Fibroblast of skin of left biceps (primary cell): ENCODE data around the gene PIK3CA.

Experiments used
- DNase-seq, 2 experiments: peaks; one replicate each; pipeline ENCODE4 v3.0.0-alpha.2; 2013; ENCODE audit warnings: low read depth in 2 of 2

Gene PIK3CA

GRCh38 chr3:179156775-179157174 is 8.6 kb downstream of the PIK3CA start:
- no peak for DNase-seq

GRCh38 chr3:179158336-179159039 is 10.3 kb downstream of the PIK3CA start:
- DNase-seq: no peak

GRCh38 chr3:179163503-179163902 is 15.3 kb downstream of the PIK3CA start:
- no peak for DNase-seq

- no peak for DNase-seq
Measured at GRCh38 chr3:179164857-179165256, 16.7 kb downstream of the PIK3CA start.

GRCh38 chr3:179166561-179167201 is 18.5 kb downstream of the PIK3CA start:
- no peak for DNase-seq

- DNase-seq: no peak
Measured at GRCh38 chr3:179168918-179169317, 20.8 kb downstream of the PIK3CA start.

GRCh38 chr3:179172546-179172945 is 24.4 kb downstream of the PIK3CA start:
- DNase-seq: no peak

- DNase-seq: no peak
Measured at GRCh38 chr3:179174316-179174715, 26.2 kb downstream of the PIK3CA start.

- no peak for DNase-seq
Measured at GRCh38 chr3:179174898-179175297, 26.7 kb downstream of the PIK3CA start.

- no peak for DNase-seq
Measured at GRCh38 chr3:179175358-179175757, 27.2 kb downstream of the PIK3CA start.

GRCh38 chr3:179177611-179178010 is 29.5 kb downstream of the PIK3CA start:
- no peak for DNase-seq

GRCh38 chr3:179179256-179179655 is 31.1 kb downstream of the PIK3CA start:
- no peak for DNase-seq

- DNase-seq: no peak
Measured at GRCh38 chr3:179179979-179180759, 32.0 kb downstream of the PIK3CA start.

- peak; percentile 18 to 29 for DNase-seq
Measured at GRCh38 chr3:179181021-179181472, 32.9 kb downstream of the PIK3CA start.

- no peak for DNase-seq
Measured at GRCh38 chr3:179181993-179182551, 33.9 kb downstream of the PIK3CA start.

- no peak for DNase-seq
Measured at GRCh38 chr3:179182902-179183301, 34.7 kb downstream of the PIK3CA start.

GRCh38 chr3:179184826-179185225 is 36.7 kb downstream of the PIK3CA start:
- DNase-seq: no peak

- no peak for DNase-seq
Measured at GRCh38 chr3:179186426-179186825, 38.3 kb downstream of the PIK3CA start.

GRCh38 chr3:179189759-179190158 is 41.6 kb downstream of the PIK3CA start:
- peak; percentile 48 to 49 for DNase-seq

GRCh38 chr3:179190581-179190980 is 42.4 kb downstream of the PIK3CA start:
- DNase-seq: no peak

GRCh38 chr3:179192542-179192941 is 44.4 kb downstream of the PIK3CA start:
- DNase-seq: no peak

GRCh38 chr3:179194931-179195330 is 46.8 kb downstream of the PIK3CA start:
- no peak for DNase-seq
